ENCODE measurements around the gene CFAP92. TPM values are rescaled to one million over a fixed set of nuclear protein-coding genes. Genes with fewer than 3 reads are reported as not detected.

Gene CFAP92
- total RNA-seq, 1 experiment from 2014 or later = 0.92 TPM

DNA sequence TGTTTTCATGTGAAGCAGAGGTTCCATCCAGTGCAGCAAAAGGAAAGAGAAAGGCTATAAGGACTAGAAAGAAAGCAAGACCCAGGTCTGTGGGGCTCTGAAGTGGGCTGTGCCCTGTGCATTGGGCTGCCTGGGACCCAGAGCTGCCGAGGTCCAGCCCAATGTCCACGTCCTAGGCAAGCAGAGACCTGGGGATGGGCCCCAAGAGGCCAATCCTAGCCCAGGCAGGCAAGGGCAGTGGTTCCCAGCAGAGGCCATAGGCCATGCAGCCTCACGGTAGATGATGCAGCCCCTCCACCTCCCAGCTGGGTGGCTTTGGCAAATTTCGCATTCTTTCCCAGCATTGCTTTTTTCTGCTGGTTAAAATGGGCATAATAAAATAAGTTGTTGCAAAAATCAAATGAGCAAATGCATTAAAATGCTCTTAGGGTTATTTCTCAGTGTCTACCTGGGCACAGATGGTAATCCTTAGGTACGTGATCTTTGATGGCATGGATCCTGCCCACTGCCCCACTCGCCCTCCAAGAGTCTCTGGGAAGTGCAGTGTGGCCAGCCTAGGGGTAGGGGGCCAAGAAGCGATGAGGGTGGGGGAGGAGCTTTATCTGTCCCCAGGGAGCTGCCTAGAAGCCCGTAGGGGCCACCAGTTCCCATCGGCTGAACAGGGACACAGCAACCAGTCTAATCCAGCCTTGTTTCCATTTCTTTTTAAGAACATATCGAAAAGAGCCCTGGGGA is 44.4 kb upstream of the CFAP92 start:
- Histone ChIP-seq H2BK5ac (ENCODE audit: insufficient read length, low read length) (no peak overlapping the region), H4K5ac (ENCODE audit: insufficient read length, low read depth, low read length) (no peak overlapping the region), H3K9me3 (ENCODE audit: control insufficient read depth, low read depth, low read length) (no peaks in the 10 kb centered on the region), H3T11ph (ENCODE audit: low read length) (no peak overlapping the region), H2AK5ac (ENCODE audit: insufficient read length, low read length) (no peak overlapping the region), H3K18ac (ENCODE audit: insufficient read length, low read depth, low read length) (no peak overlapping the region), H3K9ac (ENCODE audit: extremely low read depth, insufficient read length, low read length) (no peak overlapping the region), H3K23ac (ENCODE audit: insufficient read length, low read depth, low read length) (no peak overlapping the region), H4K91ac (ENCODE audit: insufficient read length, low read depth, low read length) (no peak overlapping the region), H4K20me1 (ENCODE audit: control insufficient read depth, insufficient read depth, insufficient read length) (no peaks in the 10 kb centered on the region), H3K4me2 (ENCODE audit: insufficient read depth, insufficient read length, low read length) (no peak overlapping the region), H3K23me2 (ENCODE audit: insufficient read length, low read depth, low read length, poor library complexity, severe bottlenecking) (no peaks in the 10 kb centered on the region), H3K4ac (ENCODE audit: low read depth, low read length) (no peak overlapping the region), H2BK120ac (ENCODE audit: low read depth, low read length, poor library complexity, severe bottlenecking) (no peak overlapping the region), H2BK12ac (ENCODE audit: insufficient read length, low read depth, low read length) (no peak overlapping the region), H3K56ac (ENCODE audit: insufficient read length, low read depth, low read length) (no peak overlapping the region), H3K79me1 (ENCODE audit: insufficient read depth, low read depth, low read length, poor library complexity, severe bottlenecking) (no peaks in the 10 kb centered on the region), H3K14ac (ENCODE audit: insufficient read depth, low read length) (no peak overlapping the region), H3K27me3 (ENCODE audit: insufficient read depth, low read length) (no peaks in the 10 kb centered on the region), H2BK20ac (ENCODE audit: low read depth, low read length, poor library complexity, severe bottlenecking) (no peak overlapping the region), H3K27ac (ENCODE audit: insufficient read length, low read depth, low read length) (no peak overlapping the region), H3K79me2 (ENCODE audit: insufficient read depth, low read length) (no peaks in the 10 kb centered on the region), H2AFZ (ENCODE audit: low read length) (no peak overlapping the region), H3K4me1 (ENCODE audit: insufficient read depth, low read length) (no peaks in the 10 kb centered on the region; the same call in 1 of the 2 replicates), H2BK15ac (ENCODE audit: low read depth, low read length) (no peak overlapping the region), H4K8ac (replicated peaks; ENCODE audit: insufficient read length, low read depth, low read length) (no peak overlapping the region)
- H3K9me3 Mint-ChIP-seq = no peaks in the 10 kb centered on the region
- no peak overlapping the region for H3K4me3 Mint-ChIP-seq
- H3K27me3 Mint-ChIP-seq (ENCODE audit: low read depth) = peaks cover 2% of the 10 kb centered on the region; the same call in 1 of the 2 replicates
- WGBS (ENCODE audit: extremely low coverage, insufficient read length, low lambda C conversion rate) = no CpG with 5 or more reads among the region's 10 CpGs
- peaks cover 15 to 39% of the 10 kb centered on the region in 2 experiments for H3K4me1 Mint-ChIP-seq
- no peak for DNase-seq
- no peak overlapping the region; a peak in 1 of 7 replicates for H3K27ac Mint-ChIP-seq
- H3K36me3 Mint-ChIP-seq (ENCODE audit: insufficient read depth in 1 of 3, low read depth in 3 of 3) = no peaks in the 10 kb centered on the region
- TF ChIP-seq, protein P1, sequence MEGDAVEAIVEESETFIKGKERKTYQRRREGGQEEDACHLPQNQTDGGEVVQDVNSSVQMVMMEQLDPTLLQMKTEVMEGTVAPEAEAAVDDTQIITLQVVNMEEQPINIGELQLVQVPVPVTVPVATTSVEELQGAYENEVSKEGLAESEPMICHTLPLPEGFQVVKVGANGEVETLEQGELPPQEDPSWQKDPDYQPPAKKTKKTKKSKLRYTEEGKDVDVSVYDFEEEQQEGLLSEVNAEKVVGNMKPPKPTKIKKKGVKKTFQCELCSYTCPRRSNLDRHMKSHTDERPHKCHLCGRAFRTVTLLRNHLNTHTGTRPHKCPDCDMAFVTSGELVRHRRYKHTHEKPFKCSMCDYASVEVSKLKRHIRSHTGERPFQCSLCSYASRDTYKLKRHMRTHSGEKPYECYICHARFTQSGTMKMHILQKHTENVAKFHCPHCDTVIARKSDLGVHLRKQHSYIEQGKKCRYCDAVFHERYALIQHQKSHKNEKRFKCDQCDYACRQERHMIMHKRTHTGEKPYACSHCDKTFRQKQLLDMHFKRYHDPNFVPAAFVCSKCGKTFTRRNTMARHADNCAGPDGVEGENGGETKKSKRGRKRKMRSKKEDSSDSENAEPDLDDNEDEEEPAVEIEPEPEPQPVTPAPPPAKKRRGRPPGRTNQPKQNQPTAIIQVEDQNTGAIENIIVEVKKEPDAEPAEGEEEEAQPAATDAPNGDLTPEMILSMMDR (conservative IDR thresholded peaks at IDR 0.05) = no peak
